Epithelial cell of proximal tubule (primary cell): ENCODE data around the gene THBS1. TPM values are rescaled to one million over a fixed set of nuclear protein-coding genes. Genes with fewer than 3 reads are reported as not detected.

ENCODE experiments used
- DNase-seq: peaks from one replicate; pipeline ENCODE4 v3.0.0-alpha.2; 2011; ENCODE audit warnings: low read depth
- H3K4me3 ChIP-seq: 2 replicates; pipeline ENCODE4 v1.5.1; 2011; ENCODE audit warnings: low read depth, mild to moderate bottlenecking, low read length
- total RNA-seq: library from RNA; depleted of rRNA; stranded (reverse); fragments of >200 nt; gene quantifications from 2 replicates; pipeline ENCODE4 v1.2.3, GENCODE V29; 2015
- TF ChIP-seq, protein P1 (sequence below): conservative IDR thresholded peaks from 2 replicates; pipeline ENCODE4 v1.5.1; 2012; ENCODE audit warnings: low read depth, mild to moderate bottlenecking, low read length

Gene THBS1
- total RNA-seq, 1 donor from 2014 or later = 61.7 TPM

DNA sequence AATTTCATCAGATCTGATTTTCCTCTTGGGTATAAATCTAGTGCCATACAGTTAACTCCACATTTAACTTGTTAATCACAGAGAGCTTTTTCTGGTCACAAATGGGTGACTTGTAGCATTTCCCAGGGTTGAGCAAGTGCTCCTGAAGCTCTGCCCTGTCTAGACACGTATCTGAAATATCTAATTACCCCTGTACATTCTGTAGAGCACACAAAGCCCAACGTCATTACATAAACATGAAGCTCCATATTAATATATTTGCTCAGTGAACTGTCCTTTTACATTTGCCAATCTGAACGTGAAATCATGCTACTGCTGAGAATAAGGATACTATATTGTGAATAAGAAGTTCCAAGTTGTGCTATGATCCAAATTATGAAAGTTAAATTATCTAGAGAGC is 49.0 kb downstream of the THBS1 start:
- no peak overlapping the region for H3K4me3 ChIP-seq
- TF ChIP-seq, protein P1, sequence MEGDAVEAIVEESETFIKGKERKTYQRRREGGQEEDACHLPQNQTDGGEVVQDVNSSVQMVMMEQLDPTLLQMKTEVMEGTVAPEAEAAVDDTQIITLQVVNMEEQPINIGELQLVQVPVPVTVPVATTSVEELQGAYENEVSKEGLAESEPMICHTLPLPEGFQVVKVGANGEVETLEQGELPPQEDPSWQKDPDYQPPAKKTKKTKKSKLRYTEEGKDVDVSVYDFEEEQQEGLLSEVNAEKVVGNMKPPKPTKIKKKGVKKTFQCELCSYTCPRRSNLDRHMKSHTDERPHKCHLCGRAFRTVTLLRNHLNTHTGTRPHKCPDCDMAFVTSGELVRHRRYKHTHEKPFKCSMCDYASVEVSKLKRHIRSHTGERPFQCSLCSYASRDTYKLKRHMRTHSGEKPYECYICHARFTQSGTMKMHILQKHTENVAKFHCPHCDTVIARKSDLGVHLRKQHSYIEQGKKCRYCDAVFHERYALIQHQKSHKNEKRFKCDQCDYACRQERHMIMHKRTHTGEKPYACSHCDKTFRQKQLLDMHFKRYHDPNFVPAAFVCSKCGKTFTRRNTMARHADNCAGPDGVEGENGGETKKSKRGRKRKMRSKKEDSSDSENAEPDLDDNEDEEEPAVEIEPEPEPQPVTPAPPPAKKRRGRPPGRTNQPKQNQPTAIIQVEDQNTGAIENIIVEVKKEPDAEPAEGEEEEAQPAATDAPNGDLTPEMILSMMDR = no peak
- DNase-seq = no peak

DNA sequence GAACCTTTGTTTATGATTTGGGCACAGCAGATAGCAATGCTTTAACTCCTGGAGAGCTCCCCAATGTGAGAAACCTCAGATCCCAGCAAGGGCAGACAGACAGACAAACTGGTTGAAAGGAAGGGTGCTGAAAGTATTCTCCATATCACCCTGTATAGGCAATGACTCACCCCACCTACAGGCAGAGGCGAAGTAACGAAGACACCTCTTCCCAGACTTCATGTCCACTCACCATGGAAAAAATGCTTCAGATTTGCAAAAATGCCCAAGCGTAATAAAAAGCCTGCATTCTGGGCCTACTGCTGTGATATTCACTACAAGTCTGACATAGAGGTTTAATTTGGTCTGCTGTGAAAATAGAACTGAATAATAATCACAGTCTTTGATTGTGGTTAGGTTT is 50.5 kb downstream of the THBS1 start:
- TF ChIP-seq, protein P1 = no peak
- no peak for DNase-seq
- H3K4me3 ChIP-seq = no peak overlapping the region

DNA sequence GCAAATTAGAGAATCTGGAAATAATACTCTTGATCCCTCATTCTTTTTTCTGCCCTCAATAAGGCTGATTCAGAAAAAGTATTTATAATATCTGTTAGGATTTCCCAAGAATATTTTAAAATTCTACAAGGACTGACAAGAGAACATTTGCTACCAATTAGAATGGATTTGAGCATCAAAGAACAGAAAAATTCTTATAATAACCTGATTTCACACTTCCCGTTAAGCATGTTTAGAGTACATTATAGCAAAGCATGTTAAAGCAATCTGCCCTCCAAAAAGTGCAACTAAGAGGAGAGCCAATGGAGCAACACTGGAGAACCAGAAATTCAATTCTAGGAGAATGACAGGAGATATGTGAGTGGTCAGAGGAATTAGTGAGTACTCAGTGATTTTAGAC is 57.2 kb downstream of the THBS1 start:
- DNase-seq = no peak
- TF ChIP-seq, protein P1 = no peak
- no peak overlapping the region for H3K4me3 ChIP-seq

DNA sequence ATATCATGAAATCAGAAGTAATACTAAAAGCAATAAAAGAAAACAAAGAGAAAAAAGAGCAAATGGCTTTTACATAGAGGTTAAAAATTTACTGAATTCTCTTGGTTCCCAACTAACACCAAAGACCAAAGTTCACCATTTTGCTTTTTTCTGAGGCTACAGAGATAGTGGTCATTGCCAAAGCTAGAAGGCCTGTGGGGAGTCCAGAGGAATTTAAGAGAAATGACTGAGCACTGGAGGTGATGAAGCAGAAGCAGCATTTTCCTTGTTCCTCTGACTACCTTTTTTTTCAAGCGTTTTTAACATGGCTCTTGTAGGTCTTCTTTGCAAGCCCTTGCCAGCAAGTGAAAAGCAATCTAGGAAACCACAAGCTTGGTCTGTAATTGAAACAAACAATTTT is 58.2 kb downstream of the THBS1 start:
- TF ChIP-seq, protein P1 = no peak
- no peak for DNase-seq
- no peak overlapping the region for H3K4me3 ChIP-seq

DNA sequence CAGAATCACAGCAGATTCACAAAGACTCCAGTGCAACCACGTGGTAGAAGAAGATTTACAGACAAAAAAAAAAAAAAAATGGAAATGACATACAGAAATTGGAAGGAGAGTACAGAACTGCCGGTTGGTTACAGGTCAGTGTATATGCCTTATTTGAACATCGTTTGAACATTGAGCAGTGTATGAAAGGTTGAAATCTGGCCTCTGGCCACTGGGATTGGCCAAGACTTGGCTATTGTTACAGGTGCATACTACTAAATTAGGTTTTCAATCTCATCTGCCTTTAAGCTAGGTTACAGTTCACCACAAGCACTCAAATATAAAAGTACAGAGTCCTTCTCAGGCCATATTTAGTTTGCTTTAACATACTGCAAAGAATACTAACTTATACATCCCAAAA is 59.8 kb downstream of the THBS1 start:
- TF ChIP-seq, protein P1 = no peak
- no peak overlapping the region for H3K4me3 ChIP-seq
- no peak for DNase-seq

DNA sequence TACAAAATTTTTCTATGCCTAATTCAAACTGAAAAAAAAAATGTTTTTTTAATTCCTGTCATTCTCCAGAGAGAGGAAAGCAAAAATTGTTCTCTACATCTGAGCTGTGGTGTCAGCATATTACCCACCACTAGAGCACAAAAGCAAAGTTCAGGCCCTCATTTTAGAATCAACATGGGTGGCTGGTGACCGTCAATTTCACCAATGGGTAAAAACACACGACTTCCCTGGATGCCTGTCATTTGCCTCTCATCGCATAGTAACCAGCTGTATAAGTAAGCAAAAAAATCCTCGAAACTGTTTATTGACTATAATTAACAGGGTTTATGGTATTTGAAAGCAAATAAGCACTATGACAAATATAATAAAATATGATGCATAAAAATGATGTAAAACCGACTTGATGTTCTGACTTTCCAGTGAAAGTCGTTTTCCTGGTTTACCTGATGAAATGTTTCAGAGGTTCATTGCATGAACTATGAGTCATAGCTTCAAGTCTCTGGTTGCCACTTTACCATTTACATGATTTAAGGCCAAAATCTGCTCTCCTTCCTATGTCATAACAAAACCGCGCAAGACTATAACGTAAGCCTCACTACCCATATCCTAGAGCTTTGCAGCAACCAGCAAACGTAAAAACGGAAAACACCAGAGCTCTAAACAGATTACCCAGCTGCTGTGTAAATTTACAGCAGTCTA is 60.5 kb downstream of the THBS1 start:
- TF ChIP-seq, protein P1 = no peak
- no peak overlapping the region for H3K4me3 ChIP-seq
- no peak for DNase-seq

DNA sequence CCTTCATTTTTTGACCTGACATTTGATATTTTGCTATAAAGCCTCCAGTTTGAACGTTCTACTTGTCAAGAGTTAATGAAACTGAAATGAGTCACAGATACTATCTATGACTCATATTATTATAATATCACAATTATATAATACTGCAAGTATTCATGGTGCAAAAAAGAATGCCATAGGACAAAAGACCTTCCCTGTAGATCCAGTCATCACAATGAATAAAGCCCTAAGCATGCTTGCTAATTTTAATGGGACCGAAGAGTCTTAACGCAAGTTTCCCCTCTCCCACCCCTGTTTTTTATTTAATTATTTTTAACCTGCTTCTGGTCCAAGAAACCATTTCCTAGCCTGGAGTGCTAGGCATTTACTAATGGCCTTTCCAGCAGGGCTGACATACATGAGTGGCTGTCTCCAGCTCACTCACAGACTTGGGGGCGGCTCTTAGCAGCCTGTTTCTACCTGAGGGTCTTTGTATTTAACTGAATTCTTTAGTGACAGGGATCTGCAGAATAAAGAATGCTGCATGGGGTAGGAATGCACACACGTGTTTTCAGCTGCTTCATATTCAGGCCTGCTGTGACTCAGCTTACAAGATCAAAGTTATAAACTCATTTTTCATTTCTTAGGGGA is 61.2 kb downstream of the THBS1 start:
- DNase-seq = no peak

More for the DNA sequence above, 61.2 kb downstream of the THBS1 start:
- TF ChIP-seq, protein P1 = no peak
- no peak overlapping the region for H3K4me3 ChIP-seq
